OCI-LY1 (cell line): ENCODE data around the gene GMDS.

ENCODE experiments used
- H2AFZ ChIP-seq: fragments of 200-600 bp; sonication (generic), shearing (Covaris generic); 2 replicates; pipeline ENCODE4 v1.6.0; 2014; ENCODE audit warnings: antibody characterized with exemption, mild to moderate bottlenecking, low read length
- H3F3A ChIP-seq: fragments of 200-600 bp; sonication (generic), shearing (Covaris generic); 2 replicates; pipeline ENCODE4 v1.6.0; 2014; ENCODE audit warnings: mild to moderate bottlenecking, antibody characterized with exemption, low read length, moderate library complexity; ENCODE audit not compliant: insufficient read depth
- H3K27ac ChIP-seq: fragments of 200-600 bp; sonication (generic); 2 replicates; pipeline ENCODE4 v1.5.1; 2014; ENCODE audit warnings: low read length, mixed run types, mild to moderate bottlenecking, low read depth; ENCODE audit not compliant: poor library complexity, severe bottlenecking
- H3K27me3 ChIP-seq: fragments of 200-600 bp; sonication (generic); 2 replicates; pipeline ENCODE4 v1.6.0; 2014; ENCODE audit warnings: antibody characterized with exemption, mild to moderate bottlenecking, low read length, moderate library complexity; ENCODE audit not compliant: insufficient read depth
- H3K36me3 ChIP-seq: fragments of 200-600 bp; sonication (generic); 2 replicates; pipeline ENCODE4 v1.6.1; 2014; ENCODE audit warnings: mild to moderate bottlenecking, antibody characterized with exemption, low read length, moderate library complexity, mixed read lengths; ENCODE audit not compliant: insufficient read depth
- H3K4me1 ChIP-seq: fragments of 200-600 bp; sonication (generic); 2 replicates; pipeline ENCODE4 v1.5.1; 2014; ENCODE audit warnings: mild to moderate bottlenecking, low read length, moderate library complexity; ENCODE audit not compliant: insufficient read depth, severe bottlenecking
- H3K4me2 ChIP-seq: fragments of 200-600 bp; sonication (generic), shearing (Covaris generic); 2 replicates; pipeline ENCODE4 v1.6.1; 2014; ENCODE audit warnings: low read length
- H3K4me3 ChIP-seq: fragments of 200-600 bp; sonication (generic); 2 replicates; pipeline ENCODE4 v1.5.1; 2014; ENCODE audit warnings: low read length, low read depth, mild to moderate bottlenecking, mixed read lengths; ENCODE audit not compliant: poor library complexity, severe bottlenecking
- H3K79me2 ChIP-seq: fragments of 200-600 bp; shearing (Covaris generic); 2 replicates; pipeline ENCODE4 v1.6.1; 2016; ENCODE audit warnings: mixed run types, low read length, mixed read lengths; ENCODE audit not compliant: insufficient read depth
- H3K9ac ChIP-seq: fragments of 200-600 bp; sonication (generic), shearing (Covaris generic); 2 replicates; pipeline ENCODE4 v1.6.1; 2014; ENCODE audit warnings: mild to moderate bottlenecking, low read length, mixed read lengths
- H3K9me2 ChIP-seq: fragments of 200-600 bp; sonication (generic), shearing (Covaris generic); 2 replicates; pipeline ENCODE4 v1.6.1; 2014; ENCODE audit warnings: low read depth, mild to moderate bottlenecking, low read length, mixed read lengths
- H3K9me3 ChIP-seq: fragments of 200-600 bp; shearing (Covaris generic); 2 replicates; pipeline ENCODE4 v1.6.1; 2014; ENCODE audit warnings: low read length, mixed read lengths
- H4K20me1 ChIP-seq: fragments of 200-600 bp; sonication (generic), shearing (Covaris generic); 2 replicates; pipeline ENCODE4 v1.6.0; 2016; ENCODE audit warnings: mild to moderate bottlenecking, low read length; ENCODE audit not compliant: insufficient read depth
- CTCF ChIP-seq: fragments of 200-600 bp; sonication (generic), shearing (Covaris generic); IDR thresholded peaks from 2 replicates; pipeline ENCODE4 v1.5.1; 2017; ENCODE audit warnings: mild to moderate bottlenecking, antibody characterized with exemption, low read length, moderate library complexity, mixed read lengths
- EZH2 ChIP-seq: fragments of 200-600 bp; sonication (generic), shearing (Covaris generic); IDR thresholded peaks from 2 replicates; pipeline ENCODE4 v1.8.0; 2017; ENCODE audit warnings: borderline replicate concordance, mixed run types, mild to moderate bottlenecking, antibody characterized with exemption, low read length, moderate library complexity, mixed read lengths

Gene GMDS

GRCh38 chr6:2178125-2178524 is 67.3 kb downstream of the GMDS start:
- Histone ChIP-seq H2AFZ (no peak overlapping the region), H3K27me3 (no peaks in the 10 kb centered on the region), H3K9ac (no peak overlapping the region), H3K36me3 (no peaks in the 10 kb centered on the region), H3K4me3 (no peak overlapping the region), H3K9me2 (no peaks in the 10 kb centered on the region), H3K9me3 (peaks cover 3% of the 10 kb centered on the region), H3K4me2 (no peak overlapping the region), H3K79me2 (no peaks in the 10 kb centered on the region), H3K4me1 (no peaks in the 10 kb centered on the region), H3F3A (no peaks in the 10 kb centered on the region), H4K20me1 (no peaks in the 10 kb centered on the region), H3K27ac (no peak overlapping the region)
- TF ChIP-seq CTCF (no peak), EZH2 (no peak)

DNA sequence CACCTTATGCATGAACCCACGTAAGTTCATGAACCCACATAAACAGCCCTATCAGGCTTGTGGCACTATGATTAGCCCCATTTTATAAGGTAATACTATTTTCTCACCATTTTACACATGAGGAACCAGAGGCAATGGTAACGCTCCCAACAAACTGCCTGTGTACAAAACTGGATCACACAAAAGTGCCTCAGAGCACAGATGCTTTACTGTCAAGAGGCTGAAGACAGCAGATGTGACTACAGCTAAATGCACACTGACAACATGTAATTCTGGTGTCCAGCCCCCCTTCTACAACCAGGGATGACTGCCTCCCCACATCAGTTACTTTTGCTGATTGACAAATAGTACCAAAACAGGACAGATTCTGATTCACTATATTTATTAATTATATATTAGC is 69.6 kb downstream of the GMDS start:
- Histone ChIP-seq H3K9me2 (no peaks in the 10 kb centered on the region), H3F3A (no peaks in the 10 kb centered on the region), H3K4me3 (no peak overlapping the region), H3K79me2 (no peaks in the 10 kb centered on the region), H4K20me1 (no peaks in the 10 kb centered on the region), H3K4me2 (no peak overlapping the region), H3K27me3 (no peaks in the 10 kb centered on the region), H2AFZ (no peak overlapping the region), H3K9ac (no peak overlapping the region), H3K36me3 (no peaks in the 10 kb centered on the region), H3K27ac (no peak overlapping the region), H3K9me3 (peaks cover 3% of the 10 kb centered on the region), H3K4me1 (no peaks in the 10 kb centered on the region)
- TF ChIP-seq CTCF (no peak), EZH2 (no peak)

DNA sequence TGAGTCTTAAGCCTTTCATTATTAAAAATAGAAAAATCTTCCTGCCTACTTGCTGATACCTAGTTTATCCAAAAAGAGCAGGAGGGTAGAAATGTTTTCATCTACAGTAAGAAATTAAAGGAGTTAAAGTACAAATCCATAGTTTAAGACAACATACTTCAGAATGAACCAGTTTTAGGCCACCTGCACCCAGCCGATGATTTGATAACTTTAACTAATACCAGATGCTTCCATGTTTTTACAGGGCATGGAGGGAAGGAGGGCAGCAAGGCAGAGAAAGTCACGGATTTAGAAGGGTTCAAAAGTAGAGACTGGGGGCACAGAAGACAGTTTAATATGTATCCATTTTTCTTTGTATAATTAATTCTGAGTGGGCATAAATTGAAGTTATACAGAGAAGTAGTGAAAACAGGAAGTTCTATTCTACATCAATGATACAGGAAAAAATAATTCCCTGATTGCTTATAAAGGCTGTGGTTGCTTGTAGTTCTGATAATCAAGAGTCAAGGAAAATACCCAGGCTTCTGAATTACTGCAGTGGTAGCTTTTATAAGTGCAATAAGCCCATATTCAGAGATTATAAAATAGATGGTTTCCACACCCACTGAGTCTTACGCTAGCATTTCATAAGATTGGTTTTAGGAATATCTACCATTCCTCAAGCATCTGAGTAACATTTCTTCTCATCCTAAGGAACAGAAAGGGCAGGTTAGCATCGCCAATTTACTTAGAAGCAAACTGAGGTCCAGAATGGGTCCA is 72.0 kb downstream of the GMDS start:
- H3K27ac ChIP-seq, result no peak overlapping the region
- H3K9me2 ChIP-seq, result no peaks in the 10 kb centered on the region
- no peak overlapping the region for H3K4me2 ChIP-seq
- H3K79me2 ChIP-seq, result no peaks in the 10 kb centered on the region
- no peaks in the 10 kb centered on the region for H3K36me3 ChIP-seq
- TF ChIP-seq CTCF, result no peak
- no peaks in the 10 kb centered on the region for H4K20me1 ChIP-seq
- no peak overlapping the region for H2AFZ ChIP-seq
- H3K4me3 ChIP-seq, result no peak overlapping the region
- no peak overlapping the region for H3K9ac ChIP-seq
- H3K9me3 ChIP-seq, result peaks cover 3% of the 10 kb centered on the region
- no peaks in the 10 kb centered on the region for H3K27me3 ChIP-seq
- H3F3A ChIP-seq, result no peaks in the 10 kb centered on the region
- no peaks in the 10 kb centered on the region for H3K4me1 ChIP-seq
